Mononuclear cell (primary cell): ENCODE data around the gene SNN. TPM values are rescaled to one million over a fixed set of nuclear protein-coding genes. Genes with fewer than 3 reads are reported as not detected.

ENCODE experiments used
- H3K27me3 ChIP-seq: 2 replicates; pipeline ENCODE4 v1.6.0; 2011; ENCODE audit warnings: low read length, control low read depth; ENCODE audit not compliant: insufficient read depth
- H3K4me1 ChIP-seq: 2 replicates; pipeline ENCODE4 v1.5.1; 2011; ENCODE audit warnings: mild to moderate bottlenecking, low read length, control low read depth; ENCODE audit not compliant: insufficient read depth
- H3K4me3 ChIP-seq: 2 replicates; pipeline ENCODE4 v1.5.1; 2011; ENCODE audit warnings: mild to moderate bottlenecking, low read length, moderate library complexity
- H3K9me3 ChIP-seq: 2 replicates; pipeline ENCODE4 v1.5.1; 2011; ENCODE audit warnings: low read depth, mild to moderate bottlenecking, control low read depth, low read length
- total RNA-seq: library from RNA; depleted of rRNA; stranded (reverse); fragments of >200 nt; gene quantifications from one replicate; pipeline ENCODE4 v1.2.3, GENCODE V29; 2012

The SNN gene
- total RNA-seq, 1 donor = 115 TPM

DNA sequence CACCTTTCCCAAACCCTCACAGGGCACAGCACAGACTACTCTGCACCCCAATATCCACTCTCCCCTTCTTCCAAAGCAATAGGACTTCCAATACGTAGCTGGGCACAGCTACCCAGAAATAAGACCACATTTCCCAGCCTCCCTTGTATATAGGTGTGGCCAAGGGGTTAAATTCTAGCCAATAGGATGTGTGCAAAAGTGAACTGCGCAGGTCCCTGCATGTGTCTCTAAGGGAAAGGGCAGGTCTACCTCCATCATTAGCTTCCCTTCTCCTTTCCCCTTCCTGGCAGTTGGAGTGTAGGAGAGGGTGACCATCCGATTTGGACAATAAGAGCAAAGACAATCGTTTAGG, 25.5 kb upstream of the SNN start:
- Histone ChIP-seq H3K4me3 (no peak overlapping the region), H3K9me3 (no peaks in the 10 kb centered on the region), H3K4me1 (peaks cover 22% of the 10 kb centered on the region), H3K27me3 (no peaks in the 10 kb centered on the region)

DNA sequence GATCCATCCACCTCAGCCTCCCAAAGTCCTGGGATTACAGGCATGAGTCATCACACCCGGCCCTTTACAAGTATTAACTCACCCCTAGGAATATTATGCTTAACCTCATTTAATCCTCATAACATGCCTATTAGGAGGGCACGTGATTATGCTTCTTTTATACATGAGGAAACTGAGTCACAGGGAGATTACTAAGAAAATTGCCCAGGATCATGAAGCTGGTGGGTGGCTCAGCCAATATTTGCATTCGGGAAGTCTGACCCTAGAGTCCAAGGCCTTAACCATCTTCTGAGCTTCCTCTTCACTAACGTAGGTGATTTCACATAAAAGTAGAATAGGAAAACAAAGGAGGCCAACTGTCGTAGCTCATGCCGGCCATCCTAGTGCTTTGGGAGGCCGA, 19.0 kb upstream of the SNN start:
- H3K4me3 ChIP-seq = no peak overlapping the region
- H3K4me1 ChIP-seq = peaks cover 4% of the 10 kb centered on the region
- no peaks in the 10 kb centered on the region for H3K9me3 ChIP-seq

DNA sequence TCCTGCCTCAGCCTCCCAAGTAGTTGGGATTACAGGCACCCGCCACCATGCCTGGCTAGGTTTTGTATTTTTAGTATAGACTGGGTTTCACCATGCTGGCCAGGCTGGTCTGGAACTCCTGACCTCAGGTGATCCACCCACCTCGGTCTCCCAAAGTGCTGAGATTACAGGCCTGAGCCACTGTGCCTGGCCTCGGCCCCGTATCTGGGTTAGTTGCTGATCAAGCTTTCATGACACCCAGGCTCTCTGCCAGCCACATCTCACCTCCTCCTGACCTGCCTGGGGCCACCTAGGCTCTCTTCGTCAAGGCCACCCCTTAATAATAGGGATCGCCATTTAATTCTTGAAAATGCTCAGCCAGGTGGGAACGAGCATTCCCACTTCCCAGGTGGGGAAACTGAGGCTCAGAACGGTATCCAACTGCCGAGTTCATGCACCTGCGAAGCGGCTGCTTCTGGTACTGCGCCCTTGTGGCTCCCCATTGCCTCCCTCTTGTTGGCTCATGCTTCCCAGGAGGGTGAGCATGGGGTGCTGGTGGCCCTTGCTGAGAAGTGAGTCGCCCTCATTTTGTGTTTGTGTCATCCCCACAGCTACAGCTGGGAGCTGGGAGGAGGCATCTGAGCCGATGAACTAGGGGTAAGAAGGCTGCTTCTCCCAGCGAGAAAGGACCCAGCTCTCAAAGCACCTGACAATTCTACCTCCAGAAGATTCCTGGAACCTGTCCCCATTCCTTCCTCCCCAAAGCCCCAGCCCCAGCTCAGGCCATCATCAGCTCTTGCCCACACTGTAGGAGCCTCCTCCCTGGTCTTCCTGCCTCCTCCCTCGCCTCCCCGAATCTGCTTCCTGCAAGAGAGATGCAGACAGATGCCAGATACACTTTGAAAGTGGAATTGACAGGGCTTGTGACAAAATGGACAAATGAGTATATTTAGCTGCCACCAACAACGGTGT, 17.3 kb upstream of the SNN start:
- Histone ChIP-seq H3K9me3 (no peaks in the 10 kb centered on the region), H3K4me1 (peaks cover 13% of the 10 kb centered on the region), H3K27me3 (no peaks in the 10 kb centered on the region), H3K4me3 (no peak overlapping the region)

More for the DNA sequence above, 19.0 kb upstream of the SNN start:
- H3K27me3 ChIP-seq = no peaks in the 10 kb centered on the region

DNA sequence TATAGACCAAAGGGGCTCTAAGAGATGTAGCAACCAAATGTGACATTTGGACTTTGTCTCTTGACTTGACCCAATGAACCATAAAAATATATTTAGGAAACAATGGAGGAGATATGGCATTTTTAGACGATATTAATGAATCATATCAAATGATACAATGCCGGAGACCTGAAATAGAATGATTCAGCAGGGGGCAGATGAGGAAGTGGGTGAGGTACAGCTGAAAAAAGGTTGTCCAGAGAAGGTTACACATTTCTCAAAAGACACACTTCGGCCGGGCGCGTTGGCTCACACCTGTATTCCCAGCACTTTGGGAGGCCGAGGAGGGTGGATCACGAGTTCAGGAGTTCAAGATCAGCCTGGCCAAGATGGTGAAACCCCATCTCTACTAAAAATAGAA, 16.5 kb upstream of the SNN start:
- Histone ChIP-seq H3K9me3 (no peaks in the 10 kb centered on the region), H3K27me3 (no peaks in the 10 kb centered on the region), H3K4me1 (peaks cover 13% of the 10 kb centered on the region), H3K4me3 (no peak overlapping the region)

DNA sequence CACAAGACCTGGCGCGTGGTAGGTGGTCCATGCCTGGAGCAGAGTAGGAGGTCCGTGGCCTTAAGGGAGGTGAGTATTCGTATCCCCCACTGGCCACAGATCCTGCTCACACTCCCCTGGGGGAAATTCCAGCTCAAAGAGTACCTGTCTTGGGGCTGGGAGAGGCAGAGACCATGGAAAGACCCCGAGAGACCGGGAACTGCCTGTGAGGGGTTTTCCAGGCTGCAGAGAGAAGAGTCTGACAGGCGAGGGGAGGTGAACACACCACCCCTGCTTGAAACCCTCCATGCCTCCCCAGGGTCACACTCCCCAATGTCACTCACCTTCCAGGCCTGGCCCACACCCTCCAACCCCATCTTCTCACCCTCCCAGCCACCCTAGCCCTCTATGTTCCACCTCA, 12.6 kb upstream of the SNN start:
- Histone ChIP-seq H3K9me3 (no peaks in the 10 kb centered on the region), H3K27me3 (no peaks in the 10 kb centered on the region), H3K4me1 (peaks cover 13% of the 10 kb centered on the region), H3K4me3 (no peak overlapping the region)

DNA sequence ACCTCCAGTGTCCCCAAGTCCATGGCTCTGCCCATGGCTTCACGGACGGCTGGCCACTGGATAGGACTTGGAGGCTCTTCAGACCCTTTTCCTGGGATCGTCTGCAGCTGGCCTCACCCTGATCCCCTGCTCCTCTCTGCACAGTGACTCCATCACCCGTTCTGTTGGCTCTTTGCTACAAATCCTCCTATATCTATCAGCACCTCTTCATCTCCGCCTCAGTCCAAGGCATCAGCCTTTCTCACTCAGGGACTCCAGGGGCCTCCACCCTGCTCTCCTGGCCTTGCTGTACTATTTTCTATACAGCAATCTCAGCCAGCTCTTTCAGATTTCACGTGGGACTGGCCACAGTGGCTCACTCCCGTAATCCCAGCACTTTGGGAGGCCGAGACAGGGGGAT, 10.7 kb upstream of the SNN start:
- no peaks in the 10 kb centered on the region for H3K9me3 ChIP-seq

DNA sequence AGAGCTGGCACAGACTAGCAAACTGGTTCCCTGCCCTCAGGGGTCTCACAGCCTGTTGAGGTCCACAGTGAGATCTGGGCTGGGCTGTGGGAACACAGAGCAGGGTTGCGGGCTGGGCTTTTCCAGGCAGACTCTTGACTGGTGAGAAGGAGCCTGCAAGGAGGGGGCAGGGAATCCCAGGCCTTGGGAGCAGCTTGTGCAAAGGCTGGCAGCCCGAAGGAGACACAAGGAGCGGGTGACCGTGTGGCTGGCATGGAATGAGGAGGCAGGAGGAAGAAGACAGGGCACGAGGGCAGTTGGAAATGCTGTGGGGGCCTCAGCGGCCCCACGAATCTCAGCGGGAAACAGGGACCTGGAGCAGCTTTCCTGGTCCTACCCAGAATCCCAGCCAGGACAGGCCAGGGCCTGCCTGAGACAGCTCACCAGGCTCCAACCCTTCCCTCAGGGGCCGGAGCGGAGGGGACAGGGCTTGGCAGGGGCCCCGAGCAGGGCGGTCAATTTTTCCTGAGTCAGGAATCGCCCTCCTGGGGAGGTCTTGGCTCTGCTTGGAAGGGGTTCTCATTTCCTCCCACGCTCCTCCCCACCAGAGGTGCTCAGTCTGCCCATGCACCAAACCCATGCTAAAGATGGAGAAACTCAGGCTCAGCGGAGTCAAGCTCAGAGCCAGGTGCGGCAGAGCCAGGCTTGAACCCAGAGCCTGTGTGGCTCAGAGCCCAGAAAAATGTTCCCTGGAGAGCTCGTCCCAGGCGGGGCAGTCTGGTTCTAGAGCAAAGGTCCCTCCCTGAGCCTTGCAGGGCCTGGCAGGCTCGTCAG, 9.2 kb upstream of the SNN start:
- Histone ChIP-seq H3K4me1 (peaks cover 15% of the 10 kb centered on the region), H3K4me3 (no peak overlapping the region), H3K9me3 (no peaks in the 10 kb centered on the region), H3K27me3 (no peaks in the 10 kb centered on the region)

More for the DNA sequence above, 10.7 kb upstream of the SNN start:
- no peaks in the 10 kb centered on the region for H3K27me3 ChIP-seq
- no peak overlapping the region for H3K4me3 ChIP-seq
- peaks cover 13% of the 10 kb centered on the region for H3K4me1 ChIP-seq

DNA sequence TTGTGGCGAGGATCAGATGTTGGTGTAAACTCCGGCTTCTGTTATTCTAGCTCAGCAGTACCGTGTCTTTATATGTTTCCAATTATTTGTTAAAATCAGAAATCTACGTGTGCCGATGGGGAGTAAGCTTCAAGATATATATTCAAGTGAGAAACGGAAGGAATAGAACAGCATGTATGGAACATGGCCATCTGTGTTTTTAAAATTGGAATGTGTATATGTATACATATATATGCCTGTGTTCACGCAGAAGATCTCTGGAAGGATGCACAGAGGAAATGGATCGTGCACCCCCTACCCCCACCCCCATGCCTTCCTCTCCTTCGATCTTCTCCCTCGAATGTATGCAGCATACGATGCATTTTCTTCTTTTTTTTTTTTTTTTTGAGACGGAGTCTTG, 7.7 kb upstream of the SNN start:
- H3K4me1 ChIP-seq = peaks cover 19% of the 10 kb centered on the region
- no peak overlapping the region for H3K4me3 ChIP-seq
- no peaks in the 10 kb centered on the region for H3K27me3 ChIP-seq
- no peaks in the 10 kb centered on the region for H3K9me3 ChIP-seq

DNA sequence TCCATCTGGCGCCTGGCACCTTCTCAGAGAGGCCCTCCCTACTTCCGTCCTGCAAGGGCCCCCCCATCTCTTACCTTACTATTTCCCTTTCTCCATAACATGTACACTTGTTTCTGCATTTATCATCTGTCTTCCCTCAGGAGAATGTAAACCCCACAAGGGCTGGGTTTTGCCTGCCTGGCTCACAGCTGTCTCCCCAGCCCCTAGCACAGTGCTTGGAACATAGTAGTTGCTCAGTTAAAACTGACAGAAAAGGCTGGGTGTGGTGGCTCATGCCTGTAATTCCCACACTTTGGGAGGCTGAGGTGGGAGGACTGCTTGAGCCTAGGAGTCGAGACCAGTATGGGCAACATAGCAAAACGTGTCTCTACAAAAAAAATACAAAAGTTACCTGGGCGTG, 5.7 kb upstream of the SNN start:
- no peaks in the 10 kb centered on the region for H3K9me3 ChIP-seq
- no peaks in the 10 kb centered on the region for H3K27me3 ChIP-seq
- peaks cover 30% of the 10 kb centered on the region for H3K4me1 ChIP-seq
- H3K4me3 ChIP-seq = no peak overlapping the region

DNA sequence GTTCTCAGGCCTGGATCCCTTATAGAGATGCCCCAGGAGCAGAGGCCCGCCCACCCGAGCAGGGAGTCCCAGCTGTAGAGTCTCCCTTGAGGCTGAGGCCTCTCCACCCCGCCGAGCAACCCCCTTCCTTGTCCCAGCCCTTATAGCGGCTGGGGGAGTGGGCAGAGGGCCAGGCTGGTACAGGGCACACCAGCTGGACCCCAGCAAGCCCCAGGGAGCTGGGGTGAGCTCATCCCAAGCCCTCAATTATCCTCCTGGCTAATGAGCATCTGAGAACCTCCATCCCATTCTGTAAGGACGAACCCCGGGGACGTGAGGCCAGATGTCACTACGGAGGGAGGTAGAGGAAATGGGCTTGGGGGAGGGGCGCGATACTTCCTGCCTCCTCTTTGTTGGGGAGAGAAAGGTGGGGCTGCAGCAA, 3.2 kb upstream of the SNN start:
- no peak overlapping the region for H3K4me3 ChIP-seq
- H3K27me3 ChIP-seq = no peaks in the 10 kb centered on the region
- H3K9me3 ChIP-seq = no peaks in the 10 kb centered on the region
- H3K4me1 ChIP-seq = peaks cover 46% of the 10 kb centered on the region

DNA sequence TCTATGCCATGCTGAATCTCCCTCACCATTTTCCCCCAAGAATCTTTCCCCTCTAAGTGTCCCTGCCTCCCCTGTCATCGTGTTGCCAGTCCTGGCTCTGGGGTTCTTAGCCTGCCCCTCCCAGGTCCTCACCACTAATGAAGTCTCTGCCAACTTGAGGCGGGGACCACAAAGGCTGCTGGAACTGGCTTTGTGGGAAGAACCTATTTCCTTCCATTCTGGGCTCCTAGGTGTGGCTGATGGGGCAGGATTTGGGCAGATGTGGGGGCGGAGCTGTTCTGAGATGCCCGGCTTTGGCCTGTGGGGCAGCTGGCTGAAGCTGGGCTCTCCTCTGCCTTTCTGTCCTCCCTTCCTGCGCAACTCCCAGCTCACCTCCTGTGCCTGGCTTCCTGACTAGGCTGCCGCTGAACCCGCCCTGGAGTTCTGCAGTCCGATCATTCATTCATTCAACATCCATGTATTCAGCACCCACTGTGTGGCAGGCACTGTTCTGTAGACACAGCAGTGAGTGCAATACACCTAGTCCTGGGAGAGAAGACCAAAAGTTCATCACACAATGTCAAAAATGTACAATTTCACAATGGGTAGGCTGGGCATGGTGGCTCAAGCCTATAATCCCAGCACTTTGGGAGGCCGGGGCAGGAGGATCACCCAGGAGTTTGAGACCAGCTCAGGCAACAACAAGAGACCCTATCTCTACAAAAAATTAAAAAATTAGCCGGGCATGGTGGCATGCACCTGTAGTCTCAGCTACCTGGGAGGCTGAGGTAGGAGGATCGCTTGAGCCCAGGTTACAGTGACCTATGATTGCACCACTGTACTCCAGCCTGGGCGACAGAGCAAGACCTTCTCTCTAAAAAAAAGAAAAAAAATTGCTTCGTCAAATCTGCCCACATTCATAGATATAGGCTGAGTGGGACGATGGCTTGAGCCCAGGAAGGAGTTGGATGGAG, 1.9 kb upstream of the SNN start:
- H3K4me3 ChIP-seq = no peak overlapping the region
- H3K4me1 ChIP-seq = peaks cover 59% of the 10 kb centered on the region
- H3K9me3 ChIP-seq = no peaks in the 10 kb centered on the region
- H3K27me3 ChIP-seq = no peaks in the 10 kb centered on the region

DNA sequence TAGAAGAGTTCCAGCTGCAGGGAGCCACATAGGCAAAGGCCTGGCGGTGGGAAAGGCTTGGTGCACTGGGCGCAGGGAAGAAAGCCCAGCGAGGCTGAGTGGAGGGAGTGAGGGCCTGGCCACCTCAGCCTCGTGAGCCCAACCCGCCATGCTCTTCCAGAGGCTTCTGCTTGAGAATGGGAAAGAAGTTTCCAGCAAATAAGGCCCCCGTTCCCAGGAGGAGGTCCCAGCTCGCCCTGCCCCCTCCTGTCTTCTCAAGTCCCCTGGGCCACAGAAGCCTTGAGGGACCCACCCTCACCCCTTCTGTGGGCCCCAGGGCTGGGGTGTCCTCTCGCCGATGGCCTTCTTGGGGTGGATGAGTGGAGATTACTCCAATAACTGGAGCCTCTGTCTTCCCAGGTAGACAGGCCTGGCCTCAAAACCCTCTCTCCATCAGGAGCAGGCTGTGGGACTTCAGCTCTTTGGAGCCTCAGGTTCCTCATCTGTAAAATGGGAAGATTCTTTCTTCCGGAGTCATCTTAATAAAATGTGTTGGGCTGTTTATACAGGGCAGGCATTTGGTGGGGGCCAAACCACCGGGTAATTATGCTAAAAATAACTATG, 933 bp upstream of the SNN start:
- H3K4me1 ChIP-seq = peaks cover 68% of the 10 kb centered on the region
- H3K9me3 ChIP-seq = no peaks in the 10 kb centered on the region
- no peaks in the 10 kb centered on the region for H3K27me3 ChIP-seq
- no peak overlapping the region for H3K4me3 ChIP-seq

DNA sequence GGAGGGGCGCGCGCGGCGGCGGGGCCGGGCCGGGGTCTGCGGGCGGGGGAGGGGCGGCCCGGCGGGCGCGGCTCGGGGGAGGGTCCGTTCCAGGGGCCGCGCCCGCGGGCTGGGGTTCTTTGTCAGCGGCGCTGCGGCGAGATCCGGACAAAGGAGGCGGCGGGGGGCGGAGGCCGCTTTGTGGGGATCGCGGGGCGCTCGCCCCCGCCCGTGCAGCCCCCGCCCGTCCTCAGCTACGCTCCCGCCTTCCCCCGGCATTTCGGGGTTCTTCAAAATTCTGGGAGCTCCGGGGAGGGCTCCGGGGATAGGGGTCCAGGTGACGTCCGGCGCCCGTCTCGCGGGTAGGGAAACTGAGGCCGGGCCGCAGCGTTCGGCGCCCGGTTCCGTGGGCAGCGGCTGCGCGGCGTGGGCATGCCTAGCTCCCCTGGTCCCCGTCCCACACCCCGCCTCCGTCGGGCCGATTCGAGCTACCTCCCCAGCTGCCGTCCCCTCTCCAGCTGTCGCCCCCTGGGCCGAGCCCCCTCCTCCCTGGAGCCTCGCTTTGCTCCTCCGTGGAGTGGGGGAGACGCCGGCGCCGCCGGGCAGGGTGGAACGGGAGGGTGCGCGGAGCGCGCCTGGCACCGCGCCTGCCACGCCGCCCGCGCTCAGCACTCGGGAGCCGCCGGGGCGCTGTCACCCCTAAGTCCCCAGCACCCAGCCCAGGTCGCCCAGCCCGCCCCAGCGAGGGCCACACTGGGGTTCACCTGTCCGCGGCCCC, 546 bp downstream of the SNN start:
- Histone ChIP-seq H3K9me3 (no peaks in the 10 kb centered on the region), H3K4me3 (peak overlapping the region; percentile 68), H3K27me3 (no peaks in the 10 kb centered on the region), H3K4me1 (peaks cover 79% of the 10 kb centered on the region)
